ENCODE measurements around the gene CPLANE2. TPM values are rescaled to one million over a fixed set of nuclear protein-coding genes. Genes with fewer than 3 reads are reported as not detected.

Gene CPLANE2, protein sequence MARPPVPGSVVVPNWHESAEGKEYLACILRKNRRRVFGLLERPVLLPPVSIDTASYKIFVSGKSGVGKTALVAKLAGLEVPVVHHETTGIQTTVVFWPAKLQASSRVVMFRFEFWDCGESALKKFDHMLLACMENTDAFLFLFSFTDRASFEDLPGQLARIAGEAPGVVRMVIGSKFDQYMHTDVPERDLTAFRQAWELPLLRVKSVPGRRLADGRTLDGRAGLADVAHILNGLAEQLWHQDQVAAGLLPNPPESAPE
- polyA plus RNA-seq = 5.7 and 8.2 TPM in 2 replicates
- polyA minus RNA-seq = 18.5 and 19.7 TPM in 2 replicates

DNA sequence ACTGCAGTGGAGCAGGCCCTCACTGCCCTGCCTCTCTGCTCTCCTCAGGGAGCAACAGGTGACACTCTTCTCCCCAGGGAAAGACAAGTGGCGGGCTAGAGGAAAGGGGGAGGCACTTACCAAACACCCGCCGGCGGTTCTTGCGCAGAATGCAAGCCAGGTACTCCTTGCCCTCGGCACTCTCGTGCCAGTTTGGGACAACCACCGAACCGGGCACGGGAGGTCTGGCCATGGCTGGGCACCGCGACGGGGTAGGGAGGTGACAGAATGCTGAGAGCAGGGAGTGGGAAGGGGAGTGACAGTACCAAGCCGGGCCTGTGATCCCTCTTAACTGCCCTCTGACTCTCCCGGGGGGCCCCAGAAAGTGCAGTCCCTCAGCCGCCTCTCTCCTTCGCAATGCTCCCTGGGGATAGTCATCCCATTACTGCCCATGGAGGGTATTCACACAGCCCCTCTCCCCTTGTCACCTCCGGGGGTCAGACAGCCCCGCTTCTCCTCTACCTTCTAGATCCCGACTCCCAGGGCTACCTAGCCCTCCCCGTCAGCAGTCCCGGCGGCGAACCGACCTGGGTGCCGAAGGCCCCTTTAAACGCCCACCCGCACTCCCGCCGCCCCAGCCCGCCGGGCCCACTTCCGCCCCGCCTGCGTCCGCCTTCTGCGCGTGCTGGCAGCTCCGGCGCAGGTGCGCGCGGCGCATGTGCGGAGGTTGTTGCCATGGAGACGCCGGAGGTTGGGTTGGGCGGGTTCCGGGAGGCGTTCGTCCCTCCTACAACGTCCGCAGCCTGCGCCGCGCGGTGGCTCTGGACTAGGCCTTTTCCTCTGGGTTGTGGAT, at the start of gene CPLANE2:
TSS of gene CPLANE2 (minus strand) at position 673 of the 832 bp plus-strand sequence. CDS start at position 232, 441 bp downstream.
- H3K9ac ChIP-seq (ENCODE audit: low read length) = peak within 1 kb of the TSS; percentile 76
- no peaks in the 10 kb centered on the region for H3F3A ChIP-seq (ENCODE audit: insufficient read depth, low read length, poor library complexity, severe bottlenecking)
- H3K79me2 ChIP-seq (replicated peaks; ENCODE audit: insufficient read depth, low read length) = no peaks in the 10 kb centered on the region
- no peaks in the 10 kb centered on the region for H4K20me1 ChIP-seq (ENCODE audit: insufficient read depth)
- peak within 1 kb of the TSS; percentile 81 for H3K4me3 ChIP-seq (ENCODE audit: low read length)
- TF ChIP-seq RAD21 (conservative IDR thresholded peaks at IDR 0.05) (peak; percentile 34), POLR2AphosphoS5 (IDR thresholded peaks at IDR 0.05) (peak; percentile 83), MXI1 (conservative IDR thresholded peaks at IDR 0.05; ENCODE audit: poor library complexity, severe bottlenecking) (peak; percentile 77), EZH2 (IDR thresholded peaks at IDR 0.05; ENCODE audit: borderline replicate concordance, insufficient read depth, low read length, poor library complexity, severe bottlenecking) (no peak), SMC3 (conservative IDR thresholded peaks at IDR 0.05; ENCODE audit: poor library complexity) (no peak), EP300 (conservative IDR thresholded peaks at IDR 0.05; ENCODE audit: poor library complexity, severe bottlenecking) (peak; percentile 17), TAF1 (IDR thresholded peaks at IDR 0.05; ENCODE audit: low read depth) (peak; percentile 63)
- TF ChIP-seq, protein P1, sequence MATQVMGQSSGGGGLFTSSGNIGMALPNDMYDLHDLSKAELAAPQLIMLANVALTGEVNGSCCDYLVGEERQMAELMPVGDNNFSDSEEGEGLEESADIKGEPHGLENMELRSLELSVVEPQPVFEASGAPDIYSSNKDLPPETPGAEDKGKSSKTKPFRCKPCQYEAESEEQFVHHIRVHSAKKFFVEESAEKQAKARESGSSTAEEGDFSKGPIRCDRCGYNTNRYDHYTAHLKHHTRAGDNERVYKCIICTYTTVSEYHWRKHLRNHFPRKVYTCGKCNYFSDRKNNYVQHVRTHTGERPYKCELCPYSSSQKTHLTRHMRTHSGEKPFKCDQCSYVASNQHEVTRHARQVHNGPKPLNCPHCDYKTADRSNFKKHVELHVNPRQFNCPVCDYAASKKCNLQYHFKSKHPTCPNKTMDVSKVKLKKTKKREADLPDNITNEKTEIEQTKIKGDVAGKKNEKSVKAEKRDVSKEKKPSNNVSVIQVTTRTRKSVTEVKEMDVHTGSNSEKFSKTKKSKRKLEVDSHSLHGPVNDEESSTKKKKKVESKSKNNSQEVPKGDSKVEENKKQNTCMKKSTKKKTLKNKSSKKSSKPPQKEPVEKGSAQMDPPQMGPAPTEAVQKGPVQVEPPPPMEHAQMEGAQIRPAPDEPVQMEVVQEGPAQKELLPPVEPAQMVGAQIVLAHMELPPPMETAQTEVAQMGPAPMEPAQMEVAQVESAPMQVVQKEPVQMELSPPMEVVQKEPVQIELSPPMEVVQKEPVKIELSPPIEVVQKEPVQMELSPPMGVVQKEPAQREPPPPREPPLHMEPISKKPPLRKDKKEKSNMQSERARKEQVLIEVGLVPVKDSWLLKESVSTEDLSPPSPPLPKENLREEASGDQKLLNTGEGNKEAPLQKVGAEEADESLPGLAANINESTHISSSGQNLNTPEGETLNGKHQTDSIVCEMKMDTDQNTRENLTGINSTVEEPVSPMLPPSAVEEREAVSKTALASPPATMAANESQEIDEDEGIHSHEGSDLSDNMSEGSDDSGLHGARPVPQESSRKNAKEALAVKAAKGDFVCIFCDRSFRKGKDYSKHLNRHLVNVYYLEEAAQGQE (IDR thresholded peaks at IDR 0.05; ENCODE audit: borderline replicate concordance) = peak; percentile 76
- TF ChIP-seq, protein P2, sequence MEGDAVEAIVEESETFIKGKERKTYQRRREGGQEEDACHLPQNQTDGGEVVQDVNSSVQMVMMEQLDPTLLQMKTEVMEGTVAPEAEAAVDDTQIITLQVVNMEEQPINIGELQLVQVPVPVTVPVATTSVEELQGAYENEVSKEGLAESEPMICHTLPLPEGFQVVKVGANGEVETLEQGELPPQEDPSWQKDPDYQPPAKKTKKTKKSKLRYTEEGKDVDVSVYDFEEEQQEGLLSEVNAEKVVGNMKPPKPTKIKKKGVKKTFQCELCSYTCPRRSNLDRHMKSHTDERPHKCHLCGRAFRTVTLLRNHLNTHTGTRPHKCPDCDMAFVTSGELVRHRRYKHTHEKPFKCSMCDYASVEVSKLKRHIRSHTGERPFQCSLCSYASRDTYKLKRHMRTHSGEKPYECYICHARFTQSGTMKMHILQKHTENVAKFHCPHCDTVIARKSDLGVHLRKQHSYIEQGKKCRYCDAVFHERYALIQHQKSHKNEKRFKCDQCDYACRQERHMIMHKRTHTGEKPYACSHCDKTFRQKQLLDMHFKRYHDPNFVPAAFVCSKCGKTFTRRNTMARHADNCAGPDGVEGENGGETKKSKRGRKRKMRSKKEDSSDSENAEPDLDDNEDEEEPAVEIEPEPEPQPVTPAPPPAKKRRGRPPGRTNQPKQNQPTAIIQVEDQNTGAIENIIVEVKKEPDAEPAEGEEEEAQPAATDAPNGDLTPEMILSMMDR (IDR thresholded peaks at IDR 0.05; ENCODE audit: poor library complexity, severe bottlenecking) = peak; percentile 30
- no peaks in the 10 kb centered on the region for H3K9me2 ChIP-seq (ENCODE audit: insufficient read depth, low read length)
- H3K27ac ChIP-seq (ENCODE audit: low read length) = peak within 1 kb of the TSS; percentile 70
- no peaks in the 10 kb centered on the region for H3K9me3 ChIP-seq (ENCODE audit: low read length)
- peak within 1 kb of the TSS; percentile 91 for H2AFZ ChIP-seq (ENCODE audit: low read depth, low read length)
- H3K27me3 ChIP-seq (ENCODE audit: insufficient read depth, low read depth, low read length) = no peaks in the 10 kb centered on the region
- no peaks in the 10 kb centered on the region for H3K36me3 ChIP-seq (ENCODE audit: insufficient read depth, low read length)
- H3K4me2 ChIP-seq (ENCODE audit: low read length) = peak within 1 kb of the TSS; percentile 77

DNA sequence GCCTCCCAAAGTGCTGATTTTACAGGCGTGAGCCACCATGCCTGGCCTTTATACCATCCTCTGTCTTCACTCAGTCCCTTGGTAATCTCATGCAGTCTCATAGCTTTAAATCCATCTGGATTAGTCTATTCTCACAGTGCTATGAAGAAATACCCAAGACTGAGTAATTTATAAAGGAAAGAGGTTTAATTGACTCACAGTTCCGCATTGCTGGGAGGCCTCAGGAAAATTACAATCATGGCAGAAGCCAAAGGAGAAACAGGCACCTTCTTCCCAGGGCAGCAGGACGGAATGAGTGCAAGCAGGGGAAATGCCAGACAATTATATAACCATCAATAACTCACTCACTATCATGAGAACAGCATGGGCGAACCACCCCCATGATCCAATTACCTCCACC, 49.1 kb upstream of the CPLANE2 start:
- no peaks in the 10 kb centered on the region for H3K36me3 ChIP-seq (ENCODE audit: insufficient read depth, low read length)
- no peak for TF ChIP-seq RAD21 (conservative IDR thresholded peaks at IDR 0.05)
- no peak for TF ChIP-seq EP300 (conservative IDR thresholded peaks at IDR 0.05; ENCODE audit: poor library complexity, severe bottlenecking)
- TF ChIP-seq, protein P1 (IDR thresholded peaks at IDR 0.05; ENCODE audit: borderline replicate concordance) = no peak
- TF ChIP-seq MXI1 (conservative IDR thresholded peaks at IDR 0.05; ENCODE audit: poor library complexity, severe bottlenecking) = no peak
- TF ChIP-seq EZH2 (IDR thresholded peaks at IDR 0.05; ENCODE audit: borderline replicate concordance, insufficient read depth, low read length, poor library complexity, severe bottlenecking) = no peak
- TF ChIP-seq TAF1 (IDR thresholded peaks at IDR 0.05; ENCODE audit: low read depth) = no peak
- TF ChIP-seq POLR2AphosphoS5 (IDR thresholded peaks at IDR 0.05) = no peak
- no peak for TF ChIP-seq SMC3 (conservative IDR thresholded peaks at IDR 0.05; ENCODE audit: poor library complexity)
- TF ChIP-seq, protein P2 (IDR thresholded peaks at IDR 0.05; ENCODE audit: poor library complexity, severe bottlenecking) = no peak
- no peaks in the 10 kb centered on the region for H3K9me2 ChIP-seq (ENCODE audit: insufficient read depth, low read length)
- H3K79me2 ChIP-seq (replicated peaks; ENCODE audit: insufficient read depth, low read length) = peaks cover 6% of the 10 kb centered on the region
- no peaks in the 10 kb centered on the region for H3K9me3 ChIP-seq (ENCODE audit: low read length)
- H2AFZ ChIP-seq (ENCODE audit: low read depth, low read length) = no peak overlapping the region
- no peak overlapping the region for H3K27ac ChIP-seq (ENCODE audit: low read length)
- no peak overlapping the region for H3K4me2 ChIP-seq (ENCODE audit: low read length)
- H4K20me1 ChIP-seq (ENCODE audit: insufficient read depth) = no peaks in the 10 kb centered on the region
- no peaks in the 10 kb centered on the region for H3F3A ChIP-seq (ENCODE audit: insufficient read depth, low read length, poor library complexity, severe bottlenecking)
- H3K4me3 ChIP-seq (ENCODE audit: low read length) = no peak overlapping the region
- no peak overlapping the region for H3K9ac ChIP-seq (ENCODE audit: low read length)
- H3K27me3 ChIP-seq (ENCODE audit: insufficient read depth, low read depth, low read length) = no peaks in the 10 kb centered on the region
